HG03354 (cell line): ENCODE measurements around the gene EZR.

ENCODE experiments used
- ATAC-seq: cut with Tn5 transposase; IDR thresholded peaks from one replicate; pipeline ENCODE4 v1.9.1; 2021; ENCODE audit warnings: mild to moderate bottlenecking; ENCODE audit not compliant: unreplicated experiment, poor library complexity, severe bottlenecking

The EZR gene

GRCh38 chr6:158819213-158819976 is at the start of gene EZR:
Gene EZR (minus strand): TSS chr6:158819368. CDS start chr6:158818093, 1,275 bp downstream.
- peak; percentile 49 for ATAC-seq

DNA sequence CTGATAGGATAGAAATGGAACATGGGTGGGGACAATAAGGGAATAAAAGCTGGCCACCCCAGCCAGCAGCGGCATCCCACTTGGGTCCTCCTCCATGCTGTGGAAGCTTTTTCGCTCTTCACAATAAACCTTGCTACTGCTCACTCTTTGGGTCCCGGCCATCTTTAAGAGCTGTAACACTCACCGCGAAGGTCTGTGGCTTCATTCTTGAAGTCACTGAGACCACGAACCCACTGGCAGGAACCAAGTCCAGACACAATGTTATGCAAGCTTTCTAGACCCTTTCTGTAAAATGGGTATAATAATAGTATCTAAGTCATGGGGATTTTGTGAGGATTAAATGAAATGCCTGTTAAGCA is 48.9 kb upstream of the EZR start:
- ATAC-seq, result no peak

DNA sequence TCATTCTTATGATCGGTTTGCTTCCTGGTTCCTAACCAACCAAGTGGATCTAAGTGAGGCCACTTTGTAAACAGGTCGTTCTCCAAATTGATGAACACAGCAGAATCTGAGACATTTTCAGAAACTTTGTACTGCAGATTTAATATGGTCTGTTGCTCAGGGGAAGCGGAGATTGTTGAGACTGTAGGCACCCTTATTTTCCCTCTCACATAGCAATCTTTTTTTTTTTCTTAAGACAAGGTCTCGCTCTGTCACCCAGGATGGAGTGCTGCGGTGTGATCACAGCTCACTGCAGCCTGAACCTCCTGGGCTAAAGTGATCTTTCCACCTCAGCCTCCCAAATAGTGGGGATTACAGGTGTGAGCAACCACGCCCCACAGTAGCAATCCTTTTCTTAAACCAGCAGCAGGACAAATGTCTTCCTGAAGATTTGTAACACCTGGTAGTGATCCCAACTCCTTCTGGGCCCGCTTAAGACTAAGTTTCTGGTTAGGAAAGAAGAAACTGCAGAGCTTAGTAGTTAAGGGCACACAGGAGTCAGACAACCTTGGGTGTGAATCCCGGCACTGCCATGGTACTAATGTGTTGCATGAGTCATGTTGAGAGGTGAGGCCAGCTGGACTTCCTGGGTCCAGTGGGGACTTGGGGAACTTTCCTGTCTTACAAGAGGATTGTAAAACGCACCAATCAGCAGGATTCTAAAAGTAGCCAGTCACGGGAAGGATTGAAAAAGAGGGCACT is 48.4 kb upstream of the EZR start:
- no peak for ATAC-seq

- ATAC-seq, result no peak
These were observed 46.6 kb upstream of the EZR start for GRCh38 chr6:158865769-158866168.

DNA sequence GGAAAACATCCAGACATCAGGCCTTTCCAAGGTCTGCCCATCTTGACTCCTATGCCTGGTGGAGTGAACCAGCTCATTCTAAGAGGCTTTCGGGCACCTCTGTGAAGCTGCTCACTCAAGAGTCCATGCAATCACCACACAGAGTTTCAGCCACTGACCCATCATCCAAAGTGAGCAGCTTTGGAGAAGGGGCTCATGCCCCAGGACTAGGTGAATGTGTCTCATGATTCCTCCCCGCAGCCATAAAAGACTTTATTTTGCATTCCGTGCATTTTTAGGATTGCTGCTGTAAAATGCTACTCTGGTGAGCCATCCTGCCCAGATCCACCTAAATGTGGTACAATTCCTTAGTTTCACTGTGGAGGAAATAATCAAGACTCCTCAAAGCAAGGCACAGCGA is 44.5 kb upstream of the EZR start:
- ATAC-seq, result no peak

GRCh38 chr6:158861686-158862381 is 42.7 kb upstream of the EZR start:
- no peak for ATAC-seq

DNA sequence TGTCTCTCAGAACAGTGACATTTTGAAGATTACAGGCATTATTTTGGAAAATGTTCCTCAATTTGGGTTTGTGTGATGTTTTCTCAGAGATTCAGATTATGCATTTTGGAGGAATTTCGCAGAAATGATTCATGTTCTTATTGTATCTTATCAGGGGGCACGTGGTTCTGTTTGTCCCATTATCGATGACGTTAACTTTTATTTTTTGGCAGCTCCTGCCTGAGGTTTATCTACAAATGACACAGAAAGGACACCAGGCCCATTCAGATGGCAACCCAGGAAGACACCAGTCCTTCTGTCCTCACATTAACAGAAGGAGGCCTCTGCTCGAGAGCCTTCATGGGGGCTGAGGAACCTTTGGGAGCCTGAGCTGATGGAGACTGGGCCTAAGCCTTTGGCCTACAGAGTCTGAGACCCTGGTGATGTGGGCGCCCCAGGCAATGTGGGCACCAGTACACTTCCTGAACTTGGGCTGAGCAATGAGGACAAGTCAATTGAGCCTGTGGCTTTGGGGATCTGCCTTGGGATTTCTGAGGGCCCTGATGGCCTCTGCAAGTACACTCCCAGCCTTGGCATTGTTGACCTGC is 41.2 kb upstream of the EZR start:
- ATAC-seq, result no peak

GRCh38 chr6:158856261-158856660 is 37.1 kb upstream of the EZR start:
- ATAC-seq, result no peak

- ATAC-seq, result no peak
These were observed 35.3 kb upstream of the EZR start for GRCh38 chr6:158854214-158855101.

DNA sequence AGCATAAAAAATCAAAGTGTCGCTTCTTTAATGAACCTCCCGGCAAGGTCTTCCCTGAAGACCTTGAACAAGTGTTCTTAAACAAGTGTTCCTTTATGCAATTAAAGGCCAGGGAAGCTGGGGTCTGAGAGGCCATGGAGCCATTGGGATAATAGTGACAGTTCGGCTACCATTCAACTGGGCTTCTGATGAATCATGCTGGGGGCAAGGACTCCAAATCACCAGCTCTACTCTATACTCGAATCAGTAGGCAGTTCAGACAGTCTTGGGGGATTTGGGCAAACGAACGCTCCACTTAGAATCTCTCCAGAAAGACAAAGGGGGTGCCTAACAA is 34.7 kb upstream of the EZR start:
- ATAC-seq, result no peak

DNA sequence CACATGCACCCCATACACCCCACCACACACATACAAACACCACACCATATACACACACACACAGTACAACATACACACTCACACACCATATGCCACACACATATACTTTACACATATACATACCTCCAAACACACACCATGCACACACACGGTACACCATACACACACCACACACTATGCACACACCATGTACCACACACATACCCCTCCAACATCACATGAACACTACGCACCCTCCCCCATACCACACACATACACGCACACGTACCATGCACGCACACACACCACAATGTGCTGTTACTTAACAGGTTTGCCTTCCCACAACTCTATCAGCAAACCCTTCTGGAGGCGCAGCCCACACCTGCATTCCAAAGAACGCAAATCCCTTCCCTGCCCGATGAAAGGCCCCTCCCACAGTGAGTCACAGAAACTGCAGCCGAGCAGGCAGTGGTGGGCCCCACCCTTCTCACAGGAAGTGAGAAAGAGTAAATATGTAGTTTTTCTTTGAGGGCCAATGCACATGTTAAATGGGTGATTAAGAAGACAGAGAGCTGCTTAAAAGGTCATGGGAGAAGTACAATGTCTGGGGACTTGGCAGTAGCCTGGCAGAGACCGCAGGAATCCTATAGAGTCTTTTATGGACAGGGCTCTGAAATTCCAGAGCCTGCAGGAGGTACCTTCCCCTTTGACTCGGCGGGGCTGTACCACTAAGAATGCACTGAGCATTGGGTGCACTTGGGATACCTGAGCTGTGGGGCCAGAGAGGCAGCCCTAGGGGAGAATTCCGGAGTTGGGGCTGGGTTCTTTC is 34.1 kb upstream of the EZR start:
- peak; percentile 87 for ATAC-seq

- no peak for ATAC-seq
These were observed 33.3 kb upstream of the EZR start for GRCh38 chr6:158852312-158853071.

DNA sequence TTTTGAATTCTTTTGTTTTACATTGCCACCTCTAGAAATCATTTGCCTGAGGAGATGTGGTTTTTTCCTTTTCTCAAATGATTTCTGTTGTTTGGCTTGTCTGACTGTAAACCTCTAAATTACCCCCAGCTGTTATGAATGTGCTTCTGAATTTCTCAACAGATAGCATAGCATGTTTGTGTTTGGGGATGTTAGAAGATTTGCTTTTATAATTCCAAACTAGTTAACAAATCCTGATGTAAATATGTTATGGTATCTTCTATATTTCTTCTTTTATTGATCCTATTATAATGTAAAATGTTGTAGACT is 31.6 kb upstream of the EZR start:
- peak; percentile 38 for ATAC-seq

DNA sequence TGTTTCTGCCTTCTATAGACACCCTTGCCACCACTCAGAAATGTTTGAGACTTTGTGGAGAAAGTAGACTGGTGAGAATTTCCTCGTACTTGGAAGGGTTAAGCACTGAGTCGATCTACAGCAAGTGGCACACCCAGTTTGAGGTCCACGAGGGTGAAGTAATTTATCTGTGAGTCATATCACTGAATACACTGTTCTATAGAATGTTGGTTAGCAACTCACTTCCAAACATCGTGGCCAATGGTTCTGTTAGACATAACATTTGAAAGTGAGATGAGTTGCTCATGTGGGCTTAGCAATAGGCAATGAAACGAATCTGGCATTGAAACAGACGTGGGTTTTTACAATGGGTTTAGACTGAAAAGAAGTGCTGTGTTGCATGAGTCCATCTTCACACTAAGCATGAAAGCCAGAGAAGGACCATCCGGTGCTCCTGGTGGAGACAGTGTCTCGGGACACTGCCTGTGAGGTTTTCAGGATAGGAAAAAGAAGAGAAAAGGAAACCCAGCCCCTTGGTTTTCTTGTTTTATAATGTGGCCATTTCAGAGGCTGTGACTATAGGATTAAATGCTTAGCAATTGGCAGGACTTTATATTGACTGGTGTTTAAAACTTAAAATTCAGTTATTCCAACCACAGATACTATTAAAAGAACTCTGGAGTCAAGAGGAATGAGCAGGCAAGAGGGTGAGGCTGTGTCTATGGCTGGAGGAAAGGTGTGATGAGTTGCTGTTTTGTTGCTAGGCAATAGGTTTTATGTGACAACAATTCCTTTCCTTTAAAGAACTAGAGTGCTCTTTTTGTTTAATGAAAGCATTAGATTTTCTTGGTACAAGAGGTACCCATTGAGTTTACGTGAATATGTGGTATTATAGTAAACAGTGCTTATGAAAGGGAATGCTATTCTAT is 31.0 kb upstream of the EZR start:
- ATAC-seq, result peak; percentile 49

DNA sequence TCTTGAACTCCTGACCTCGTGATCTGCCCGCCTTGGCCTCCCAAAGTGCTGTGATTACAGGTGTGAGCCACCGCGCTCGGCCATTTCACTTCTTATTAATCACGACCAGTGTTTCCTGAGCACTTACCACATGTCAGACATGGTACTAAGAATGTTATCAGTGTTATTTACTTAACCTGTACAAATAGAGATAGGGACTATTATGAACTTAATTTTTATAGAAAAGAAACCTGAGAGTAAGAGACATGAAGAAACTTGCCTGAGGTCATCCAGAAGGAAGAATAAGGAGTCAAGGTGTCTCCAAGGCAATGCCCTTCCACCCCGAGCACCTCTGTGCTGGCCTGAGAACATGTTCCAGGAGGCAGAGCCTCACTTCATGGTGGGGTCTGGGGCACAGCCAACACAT is 29.3 kb upstream of the EZR start:
- no peak for ATAC-seq

DNA sequence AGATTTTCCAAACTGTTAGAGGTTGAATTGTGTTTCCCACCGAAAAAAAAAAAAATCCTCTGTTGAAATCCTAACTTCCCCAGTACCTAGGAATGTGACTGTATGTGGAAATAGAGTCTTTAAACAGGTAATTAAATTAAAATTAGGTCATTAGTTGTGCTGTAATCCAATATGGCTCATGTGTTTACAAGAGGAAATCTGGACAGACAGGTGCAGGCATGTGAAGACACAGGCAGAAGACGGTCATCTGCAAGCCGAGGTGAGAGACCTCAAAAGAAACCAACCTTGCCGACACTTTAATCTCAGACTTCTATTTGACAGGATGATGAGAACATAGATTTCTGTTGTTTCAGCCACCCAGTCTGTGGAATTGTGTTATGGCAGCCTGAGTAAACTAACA is 28.6 kb upstream of the EZR start:
- ATAC-seq, result no peak

GRCh38 chr6:158847012-158847529 is 27.9 kb upstream of the EZR start:
- no peak for ATAC-seq
